Measurements from ENCODE around the gene APOD.

The APOD gene

GRCh38 chr3:195524171-195524896 lies 59.4 kb downstream of the APOD start:
- no peak for DNase-seq (ENCODE audit: low spot score)

- peak; percentile 80 for DNase-seq (ENCODE audit: low spot score)
Measured at GRCh38 chr3:195522254-195523023, 61.3 kb downstream of the APOD start.

Data from hematopoietic multipotent progenitor cell treated with erythropoietin and hydrocortisone succinate and interleukin-3 and kit ligand, for 17 days (in vitro differentiated cells).